ENCODE results near the gene PCNX4. TPM values are rescaled to one million over a fixed set of nuclear protein-coding genes. Genes with fewer than 3 reads are reported as not detected.

Gene PCNX4
- total RNA-seq, 1 experiment from 2014 or later: 60.0 TPM

GRCh38 chr14:60125918-60126317 is 34.2 kb downstream of the PCNX4 start:
- peaks cover 28% of the 10 kb centered on the region for H3K36me3 ChIP-seq (ENCODE audit: control insufficient read depth, insufficient read depth, low read length)

GRCh38 chr14:60133487-60133886 is 41.8 kb downstream of the PCNX4 start:
- POLR2A ChIA-PET: no interaction called here
- DNase-seq (ENCODE audit: low read depth, low spot score): no peak
- CTCF ChIA-PET: no interaction called here
- no peaks in the 10 kb centered on the region for H3K27me3 ChIP-seq (ENCODE audit: control insufficient read depth, insufficient read depth, low read length)
- no peak overlapping the region for H3K4me3 ChIP-seq (ENCODE audit: low read depth in 2 of 2, low read length in 2 of 2)
- TF ChIP-seq CTCF (IDR thresholded peaks at IDR 0.05): no peak
- no peak for TF ChIP-seq SIN3A (IDR thresholded peaks at IDR 0.05; ENCODE audit: borderline replicate concordance, insufficient read depth, low read depth, low read length)
- TF ChIP-seq POLR2AphosphoS5 (IDR thresholded peaks at IDR 0.05; ENCODE audit: low read depth, low read length): no peak
- BruUV-seq (replicated peaks): no TSS peak
- intact Hi-C loops (cut with micrococcal nuclease; ENCODE audit: unreplicated experiment): no loop called here
- H3K4me1 ChIP-seq (ENCODE audit: control insufficient read depth, insufficient read depth, low read length): no peaks in the 10 kb centered on the region
- ATAC-seq: no peak
- H3K27ac ChIP-seq (ENCODE audit: low read length): no peak overlapping the region
- H3K36me3 ChIP-seq (ENCODE audit: control insufficient read depth, insufficient read depth, low read length): no peaks in the 10 kb centered on the region; the same call in 1 of the 2 replicates
- H3K9me3 ChIP-seq (ENCODE audit: control insufficient read depth, insufficient read depth, low read depth, low read length): no peaks in the 10 kb centered on the region
- in situ Hi-C loops (cut with HindIII; ENCODE audit: low pct_unique_long_range_greater_than_20kb, low sequenced_read_pairs): no loop called here

More at GRCh38 chr14:60125918-60126317, 34.2 kb downstream of the PCNX4 start:
- ATAC-seq (no peak), DNase-seq (ENCODE audit: low read depth, low spot score) (no peak)
- in situ Hi-C loops (cut with HindIII; ENCODE audit: low pct_unique_long_range_greater_than_20kb, low sequenced_read_pairs) (no loop called here), intact Hi-C loops (cut with micrococcal nuclease; ENCODE audit: unreplicated experiment) (no loop called here)
- BruUV-seq (replicated peaks): no TSS peak
- ChIA-PET CTCF (no interaction called here), POLR2A (interaction anchor here (0.7 kb wide), 1 partner anchor 103 kb away, joined by 3 read pairs; no protein-coding TSS in a partner anchor)
- TF ChIP-seq TCF7L2 (IDR thresholded peaks at IDR 0.05; ENCODE audit: low read depth, low read length) (no peak), REST (IDR thresholded peaks at IDR 0.05; ENCODE audit: insufficient read depth in 1 of 2, low read depth in 2 of 2, low read length in 1 of 2) (no peak), CTCF (IDR thresholded peaks at IDR 0.05) (no peak), POLR2AphosphoS5 (IDR thresholded peaks at IDR 0.05; ENCODE audit: low read depth, low read length) (no peak), SIN3A (IDR thresholded peaks at IDR 0.05; ENCODE audit: borderline replicate concordance, insufficient read depth, low read depth, low read length) (no peak)
- Histone ChIP-seq H3K4me1 (ENCODE audit: control insufficient read depth, insufficient read depth, low read length) (no peaks in the 10 kb centered on the region), H3K27me3 (ENCODE audit: control insufficient read depth, insufficient read depth, low read length) (no peaks in the 10 kb centered on the region), H3K27ac (ENCODE audit: low read length) (no peak overlapping the region), H3K4me3 (ENCODE audit: low read depth in 2 of 2, low read length in 2 of 2) (no peak overlapping the region), H3K9me3 (ENCODE audit: control insufficient read depth, insufficient read depth, low read depth, low read length) (no peaks in the 10 kb centered on the region)

All from Panc1 (cell line).